Globus pallidus (tissue), 1 donor: Measurements from ENCODE around the gene SMARCA1.

Experiments
- DNase-seq: peaks from one replicate; pipeline ENCODE4 v3.0.0-alpha.2; 2015; ENCODE audit warnings: low spot score

The SMARCA1 gene

DNA sequence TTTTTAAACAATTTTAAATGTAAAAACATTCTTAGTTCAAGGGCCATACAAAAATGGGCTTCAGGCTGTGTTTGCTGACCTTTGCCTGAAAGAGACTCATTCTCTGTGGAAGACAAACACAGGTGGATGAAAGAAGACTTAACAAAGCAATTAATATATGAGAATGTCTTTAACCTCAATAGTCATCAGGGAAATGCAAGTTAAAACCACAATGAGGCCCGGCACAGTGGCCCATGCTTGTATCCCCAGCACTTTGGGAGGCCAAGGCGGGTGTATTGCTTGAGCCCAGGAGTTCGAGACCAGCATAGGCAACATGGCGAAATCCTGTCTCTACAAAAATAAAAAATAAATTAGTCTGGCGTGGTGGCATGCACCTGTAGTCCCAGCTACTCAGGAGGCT lies 7.1 kb upstream of the SMARCA1 start:
- no peak for DNase-seq

- DNase-seq, result no peak
Measured at GRCh38 chrX:129529685-129530281, 6.5 kb upstream of the SMARCA1 start.

DNA sequence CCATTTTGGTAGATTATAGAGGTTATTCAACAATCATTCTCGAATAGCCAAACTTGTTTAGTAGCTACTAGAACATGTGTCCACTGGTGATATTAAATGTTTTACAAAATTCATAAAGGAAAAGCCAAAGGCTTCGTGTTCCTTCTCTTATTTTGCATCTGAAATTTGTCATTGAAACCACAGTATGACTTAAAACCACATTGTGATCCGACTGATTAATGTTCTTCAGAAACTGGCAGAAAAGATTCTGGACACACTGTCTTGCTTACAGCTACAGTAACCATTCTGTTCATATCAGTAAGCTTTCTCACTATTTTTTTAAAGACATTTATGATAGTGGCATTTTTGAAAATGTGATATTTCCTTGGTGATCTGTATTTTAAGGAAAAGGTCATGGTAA lies 2.6 kb upstream of the SMARCA1 start:
- no peak for DNase-seq

- DNase-seq, result no peak
Measured at GRCh38 chrX:129525162-129525561, 1.9 kb upstream of the SMARCA1 start.

DNA sequence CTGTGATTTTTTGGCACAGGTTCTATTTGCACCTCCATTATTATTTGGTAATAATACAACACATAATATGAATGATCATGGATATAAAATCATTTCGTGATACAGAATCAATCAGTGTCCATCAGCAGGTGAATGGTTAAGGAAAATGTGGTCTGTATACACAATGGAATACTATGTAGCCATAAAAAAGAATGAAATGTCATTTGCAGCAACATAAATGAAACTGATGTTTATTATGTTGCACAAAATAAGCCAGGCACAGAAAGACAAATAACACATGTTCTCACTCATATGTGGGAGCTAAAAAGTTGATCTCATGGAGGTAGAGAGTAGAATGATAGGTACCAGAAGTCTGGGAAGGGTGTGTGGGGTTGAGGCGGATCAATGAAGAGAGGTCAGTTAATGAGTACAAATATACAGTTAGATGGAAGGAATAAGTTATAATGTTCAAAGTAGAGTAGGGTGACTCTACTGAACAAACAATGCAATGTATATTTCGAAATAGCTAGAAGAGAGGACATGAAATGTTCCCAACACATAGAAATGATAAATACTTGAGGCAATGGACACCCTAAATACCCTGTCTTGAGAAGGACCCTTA lies 1.1 kb upstream of the SMARCA1 start:
- no peak for DNase-seq

DNA sequence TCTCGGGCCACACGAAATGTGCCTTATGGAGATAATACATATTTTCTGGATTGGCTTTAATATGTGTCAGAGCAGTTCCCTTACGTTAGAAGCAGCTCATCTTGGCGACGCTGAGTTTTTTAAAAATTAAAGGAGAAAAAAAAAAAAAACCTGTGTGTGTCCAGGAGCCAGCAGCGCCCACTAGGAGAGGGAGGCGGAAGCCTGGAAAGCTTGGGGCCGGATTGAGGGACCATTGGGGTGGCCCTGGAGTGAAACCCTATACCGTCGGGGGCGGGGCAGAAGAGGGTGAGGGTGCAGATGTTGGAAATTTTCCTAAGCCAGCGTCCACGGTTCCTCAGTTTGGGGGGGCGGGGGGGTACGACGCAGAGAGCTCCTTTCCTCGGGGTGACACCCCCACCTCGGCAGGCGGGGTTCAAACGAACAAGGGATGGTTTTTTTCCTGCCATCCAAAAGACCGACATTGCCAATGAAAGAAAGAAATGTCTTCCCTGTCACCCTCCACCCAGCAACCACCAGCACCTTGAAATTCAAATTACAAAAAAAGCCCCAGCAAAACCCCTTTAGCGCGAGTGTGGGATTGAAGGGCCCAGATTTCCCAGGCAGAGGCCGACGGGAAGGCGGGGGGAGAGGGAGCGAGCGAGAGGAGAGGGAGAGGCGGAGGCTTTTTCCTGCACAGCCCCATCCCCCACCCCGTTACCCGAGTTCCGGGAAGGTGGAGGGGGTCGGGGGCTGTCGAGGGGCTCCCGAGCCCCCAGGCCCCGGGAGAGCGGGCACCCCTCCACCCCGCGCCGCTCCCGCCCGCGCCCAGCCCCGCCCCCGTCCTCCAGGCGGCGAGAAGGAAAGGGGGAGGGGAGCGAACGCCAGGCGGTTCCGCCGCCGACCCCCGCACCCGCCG lies 859 bp downstream of the SMARCA1 start:
- peak; percentile 46 for DNase-seq

- DNase-seq, result no peak
Measured at GRCh38 chrX:129520151-129520550, 3.1 kb downstream of the SMARCA1 start.

DNA sequence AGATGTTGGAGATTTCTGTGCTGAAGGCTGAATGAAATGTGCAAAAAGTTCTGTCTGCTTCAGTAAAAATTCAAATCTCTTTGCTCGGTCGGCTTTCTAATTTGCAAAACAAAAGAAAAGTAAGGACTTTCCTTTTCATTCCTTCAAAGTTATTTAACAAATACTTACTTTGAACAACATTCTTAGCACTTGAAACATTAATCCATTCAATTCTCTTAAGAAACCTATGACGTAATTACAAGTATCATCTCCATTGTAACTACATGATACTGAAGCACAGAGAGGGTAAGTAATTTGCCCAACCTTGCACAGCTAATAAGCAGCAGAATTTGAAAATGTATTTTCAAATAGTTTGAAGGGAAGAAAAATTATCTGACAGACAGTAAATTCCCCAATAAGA lies 6.9 kb downstream of the SMARCA1 start:
- no peak for DNase-seq

GRCh38 chrX:129512409-129512808 lies 10.9 kb downstream of the SMARCA1 start:
- no peak for DNase-seq

GRCh38 chrX:129511689-129512088 lies 11.6 kb downstream of the SMARCA1 start:
- no peak for DNase-seq

DNA sequence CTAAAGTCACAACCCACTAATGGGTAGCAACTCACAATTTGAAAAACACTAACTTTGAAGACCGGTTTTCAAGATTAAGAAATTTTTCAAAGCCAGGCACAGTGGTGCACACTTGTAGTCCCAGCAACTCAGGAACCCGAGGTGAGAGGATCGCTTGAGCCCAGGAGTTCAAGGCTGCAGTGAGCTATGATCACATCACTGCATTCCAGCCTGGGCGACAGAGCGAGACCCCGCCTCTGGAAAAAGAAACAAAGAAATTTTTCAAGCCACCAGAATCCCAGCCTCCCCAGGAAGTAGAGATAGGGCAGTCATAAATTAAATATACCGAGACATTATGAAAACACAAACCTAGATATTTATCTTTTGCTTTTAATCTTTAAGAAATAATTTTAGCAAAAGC lies 13.0 kb downstream of the SMARCA1 start:
- DNase-seq, result no peak

DNA sequence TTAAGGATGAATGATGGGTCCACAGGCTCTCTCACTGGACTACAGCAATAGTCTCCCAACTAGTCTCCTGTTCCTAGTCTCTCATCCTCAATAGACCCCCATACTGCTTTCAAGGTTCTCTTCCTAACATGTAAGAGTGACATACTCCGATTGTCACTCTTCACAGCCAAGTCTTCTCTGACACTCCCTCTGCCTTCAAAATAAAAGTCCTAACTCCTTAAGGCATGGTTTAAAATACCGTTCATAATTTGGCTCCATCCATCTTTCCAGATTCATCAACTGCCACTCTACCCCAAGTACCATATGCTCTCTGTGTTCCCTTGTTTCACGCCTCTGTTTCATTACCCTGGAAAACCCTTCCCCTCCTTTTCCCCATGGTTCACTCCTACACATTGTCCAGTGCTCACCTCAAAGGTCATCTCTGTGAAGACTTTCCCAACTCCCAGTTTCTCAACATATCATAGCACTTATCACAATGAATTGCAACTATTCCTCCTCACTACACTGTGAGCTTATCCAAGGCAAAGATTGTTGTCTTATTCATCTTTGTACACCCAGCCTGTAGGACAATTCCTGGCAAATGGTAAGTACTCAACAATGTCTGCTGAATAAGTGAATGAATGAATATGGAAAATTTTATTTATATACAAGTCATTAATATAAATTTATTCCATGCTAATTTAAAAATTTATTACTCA lies 26.0 kb downstream of the SMARCA1 start:
- DNase-seq, result no peak

DNA sequence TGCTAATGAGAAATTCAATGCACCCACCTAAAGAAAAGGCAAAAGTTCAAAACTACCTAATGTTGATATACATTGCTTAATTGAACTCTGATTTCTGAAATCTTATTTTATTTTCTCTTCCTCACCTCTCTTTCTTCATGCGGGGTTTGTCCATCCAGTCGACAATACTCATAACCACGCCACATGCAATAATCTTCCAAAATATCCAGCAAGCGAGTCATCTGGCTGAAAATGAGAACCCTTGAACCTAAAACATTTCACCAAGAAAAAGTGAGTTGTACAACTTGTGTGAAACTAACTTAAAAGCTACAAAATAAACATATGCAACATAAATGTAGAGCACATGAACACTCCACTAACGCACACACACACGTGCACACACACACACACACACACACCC lies 26.7 kb downstream of the SMARCA1 start:
- no peak for DNase-seq

GRCh38 chrX:129495900-129496299 lies 27.4 kb downstream of the SMARCA1 start:
- no peak for DNase-seq

DNA sequence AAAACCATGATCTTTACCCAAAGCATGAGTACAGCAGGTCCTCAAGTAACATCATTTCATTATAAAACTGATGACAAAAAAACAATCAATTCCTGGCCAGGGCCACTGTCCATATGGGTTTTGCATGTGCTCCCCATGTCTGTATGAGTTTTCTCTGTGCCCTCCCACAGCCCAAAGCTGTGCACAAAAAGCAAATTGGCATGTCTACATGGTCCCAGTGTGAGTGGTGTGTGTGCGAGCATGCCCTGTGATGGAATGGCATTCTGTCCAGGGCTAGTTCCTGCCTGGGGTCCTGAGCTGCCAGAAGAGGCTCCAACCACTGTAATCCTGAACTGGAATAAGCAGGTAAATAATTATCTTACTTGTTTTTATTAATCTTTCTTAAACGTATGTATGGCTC lies 28.4 kb downstream of the SMARCA1 start:
- no peak for DNase-seq

GRCh38 chrX:129493643-129494042 lies 29.6 kb downstream of the SMARCA1 start:
- no peak for DNase-seq

DNA sequence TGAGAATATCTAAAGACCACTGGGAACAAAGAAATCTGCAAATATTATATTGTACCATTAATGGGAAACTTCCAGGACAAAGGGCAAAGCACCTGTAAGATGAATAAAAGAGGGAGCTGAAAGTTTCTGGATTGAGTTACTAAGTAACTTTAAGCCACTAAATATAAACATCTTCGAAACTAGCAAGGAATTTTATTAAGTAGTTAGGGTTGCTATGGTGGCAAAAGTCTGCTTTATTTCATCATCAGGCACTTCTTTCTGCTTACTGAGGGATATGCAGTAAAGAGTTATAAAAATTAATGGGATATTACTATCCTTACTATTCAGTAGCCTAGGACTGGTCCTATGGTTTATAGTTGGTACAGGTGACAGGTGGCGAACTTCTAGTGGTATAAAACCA lies 33.0 kb downstream of the SMARCA1 start:
- DNase-seq, result no peak

GRCh38 chrX:129488359-129488758 lies 34.9 kb downstream of the SMARCA1 start:
- no peak for DNase-seq

DNA sequence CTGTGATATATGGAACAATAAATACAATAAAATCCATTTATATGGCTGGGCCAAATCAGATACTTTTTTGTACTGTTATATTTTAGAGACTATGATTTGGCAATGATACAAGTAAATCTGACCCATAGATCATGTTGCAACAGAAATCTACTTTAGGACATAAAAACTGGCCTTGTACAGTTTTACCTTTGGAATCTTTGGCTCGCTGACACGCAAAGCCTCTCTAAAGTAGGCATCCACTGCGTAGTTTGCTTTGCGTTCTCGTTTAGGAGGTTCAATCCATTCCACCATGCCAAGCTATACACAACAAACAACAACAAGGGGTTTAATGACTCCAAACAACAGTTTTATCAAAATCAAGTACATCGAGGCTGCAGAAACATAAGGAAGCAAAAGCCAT lies 42.4 kb downstream of the SMARCA1 start:
- DNase-seq, result no peak

DNA sequence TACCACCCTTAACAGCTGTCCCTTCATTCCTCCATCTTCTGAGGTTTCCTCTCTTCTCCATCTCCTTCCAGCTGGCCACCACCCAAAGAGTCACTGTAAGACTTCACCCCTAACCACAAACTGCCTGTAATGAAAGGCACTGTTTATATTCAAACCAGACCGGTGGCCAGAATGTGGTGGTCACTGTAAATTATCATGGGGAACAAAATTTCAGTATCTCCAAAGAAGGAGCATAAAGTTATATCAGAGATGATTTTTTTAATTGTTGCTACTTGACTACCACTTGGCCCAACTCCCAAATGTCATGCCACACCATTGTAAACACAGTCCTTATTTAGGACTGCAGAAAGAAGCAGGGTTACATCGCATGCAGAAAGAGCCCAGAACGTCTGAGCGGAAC lies 44.8 kb downstream of the SMARCA1 start:
- no peak for DNase-seq

- DNase-seq, result no peak
Measured at GRCh38 chrX:129472116-129472515, 51.2 kb downstream of the SMARCA1 start.

GRCh38 chrX:129462707-129463106 lies 60.6 kb downstream of the SMARCA1 start:
- DNase-seq, result no peak
